C4-2B (cell line): Measurements from ENCODE around the gene PKHD1.

Experiments used
- H3K27ac ChIP-seq: fragments of 450-650 bp; 2 replicates; pipeline ENCODE4 v1.5.1; 2017
- CTCF ChIP-seq: fragments of 450-650 bp; conservative IDR thresholded peaks from 2 replicates; pipeline ENCODE4 v1.5.1; 2017; ENCODE audit warnings: mild to moderate bottlenecking
- ZFX ChIP-seq: fragments of 450-650 bp; IDR thresholded peaks from 2 replicates; pipeline ENCODE4 v1.6.1; 2017

PKHD1 gene

GRCh38 chr6:52087498-52087999, at the start of gene PKHD1:
Gene PKHD1 (minus strand): TSS chr6:52087613. CDS start chr6:52084933, 2,680 bp downstream.
- TF ChIP-seq CTCF (peak; percentile 64), ZFX (no peak)
- no peak within 1 kb of the TSS for H3K27ac ChIP-seq

DNA sequence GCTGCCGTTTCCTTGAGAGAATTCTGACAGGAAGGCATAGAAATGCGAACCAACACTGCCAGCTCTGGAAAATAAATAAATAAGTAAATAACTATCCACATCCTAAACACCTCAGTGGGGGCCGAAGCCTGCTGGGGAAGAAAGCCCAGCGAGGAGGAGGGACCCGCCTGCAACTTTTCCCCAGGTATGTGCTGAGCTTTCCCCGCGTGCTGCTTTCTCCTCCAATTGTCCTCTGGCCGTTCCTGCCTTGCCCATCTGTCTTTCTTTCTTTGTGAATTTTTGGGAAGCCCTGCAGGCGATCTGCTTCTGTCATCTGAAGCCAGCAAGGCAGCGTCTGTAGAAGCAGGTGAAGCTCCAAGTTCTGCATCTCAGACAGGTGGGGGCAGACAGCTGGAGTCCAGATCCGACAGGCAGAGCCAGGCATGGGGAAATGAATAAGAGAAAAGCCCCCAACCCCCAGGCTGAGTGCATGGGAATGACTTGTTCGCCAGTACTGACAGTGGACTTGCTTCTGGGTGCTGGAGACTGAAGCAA, 49.6 kb upstream of the PKHD1 start:
- H3K27ac ChIP-seq = no peak overlapping the region
- TF ChIP-seq CTCF = no peak
- no peak for TF ChIP-seq ZFX

- TF ChIP-seq ZFX = no peak
- TF ChIP-seq CTCF = no peak
- no peak overlapping the region for H3K27ac ChIP-seq
These were observed 48.6 kb upstream of the PKHD1 start for GRCh38 chr6:52136055-52136454.

DNA sequence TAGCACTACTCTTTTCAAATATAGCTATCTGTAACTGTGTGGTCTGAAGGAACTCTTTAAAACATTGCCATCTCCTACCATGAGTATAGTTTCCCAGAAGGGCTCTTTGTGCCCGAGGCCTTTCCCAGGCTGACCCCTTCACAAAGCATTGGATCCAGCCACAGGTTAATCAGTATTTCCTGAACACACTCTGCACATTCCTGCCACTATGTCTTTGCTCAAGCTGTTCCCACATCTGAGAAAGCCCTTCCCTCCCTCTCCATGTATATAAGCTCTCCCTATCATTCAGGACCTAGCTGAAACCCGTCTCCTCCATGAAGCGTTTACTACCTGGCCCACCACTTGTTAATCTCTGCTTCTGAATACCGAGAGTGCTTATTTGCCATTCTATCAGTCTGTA, 47.8 kb upstream of the PKHD1 start:
- TF ChIP-seq CTCF = no peak
- TF ChIP-seq ZFX = no peak
- no peak overlapping the region for H3K27ac ChIP-seq

DNA sequence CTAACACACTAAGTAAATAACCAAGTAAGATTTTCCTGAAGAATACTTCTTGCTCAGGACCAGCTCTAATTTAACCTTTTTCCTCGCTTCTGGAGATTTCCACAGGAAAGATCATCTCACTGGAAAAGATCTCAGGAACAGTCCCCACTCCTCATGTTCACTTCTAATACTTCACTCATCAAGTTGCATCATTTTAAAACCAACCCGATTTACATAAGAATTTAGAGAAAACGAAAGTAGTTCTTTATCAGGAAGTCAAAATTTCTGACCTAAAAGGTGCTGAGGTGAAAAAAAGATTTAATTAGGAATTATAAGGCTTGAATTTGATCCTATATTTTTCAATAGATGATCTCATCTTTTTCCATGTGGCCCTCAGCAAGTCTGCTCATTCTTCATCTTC, 46.6 kb upstream of the PKHD1 start:
- no peak for TF ChIP-seq CTCF
- no peak for TF ChIP-seq ZFX
- H3K27ac ChIP-seq = no peak overlapping the region

DNA sequence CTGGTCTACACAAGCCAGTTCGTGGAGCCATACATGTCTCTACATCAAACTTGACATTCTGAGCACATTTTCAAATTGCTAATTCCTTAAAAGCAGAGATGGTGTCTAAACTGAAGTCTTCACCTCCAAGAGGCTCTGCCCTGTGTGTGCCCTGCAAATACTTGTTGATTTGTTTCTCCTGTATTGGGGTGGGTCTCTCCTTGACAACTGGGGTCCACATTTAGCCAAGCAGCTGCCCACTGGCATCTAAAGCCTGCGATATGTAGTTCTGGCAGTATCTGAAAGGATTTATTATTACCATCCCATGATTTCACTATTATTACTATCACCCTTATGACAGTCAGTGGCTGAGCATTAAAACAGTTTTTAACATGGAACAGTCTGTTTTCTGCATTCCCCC, 45.9 kb upstream of the PKHD1 start:
- no peak overlapping the region for H3K27ac ChIP-seq
- TF ChIP-seq CTCF (no peak), ZFX (no peak)

DNA sequence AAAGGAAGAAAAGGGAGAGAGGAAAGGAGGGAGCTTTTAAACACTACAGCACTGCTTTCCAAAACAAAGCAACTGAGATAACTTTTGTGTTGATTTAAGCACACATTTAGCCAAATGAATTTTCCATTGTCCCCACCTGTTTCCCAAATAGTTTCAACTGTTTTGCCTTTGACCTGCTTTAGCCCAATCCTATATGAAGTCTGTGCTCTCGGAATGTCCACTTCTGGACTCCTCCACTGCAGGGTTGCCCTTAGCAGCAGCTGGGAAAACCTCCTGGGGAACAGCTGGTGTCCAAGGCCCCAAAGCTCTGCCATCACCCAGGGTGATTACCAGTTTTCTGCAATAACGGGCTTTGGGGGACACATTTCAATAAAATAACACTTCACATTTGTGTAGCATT, 44.9 kb upstream of the PKHD1 start:
- no peak overlapping the region for H3K27ac ChIP-seq
- TF ChIP-seq CTCF (no peak), ZFX (no peak)
